HepG2 (cell line): ENCODE measurements around the gene CNTNAP1. TPM values are rescaled to one million over a fixed set of nuclear protein-coding genes. Genes with fewer than 3 reads are reported as not detected.

Experiments used
- ASH2L ChIP-seq: fragments of 300-600, 200-600 bp; sonication (generic); IDR thresholded peaks from 2 replicates; pipeline ENCODE4 v1.7.0; 2017; ENCODE audit warnings: low read depth, mild to moderate bottlenecking, moderate library complexity, mixed read lengths, low read length; ENCODE audit not compliant: insufficient read length
- GFI1 ChIP-seq: sonication (generic); formaldehyde crosslinking; IDR thresholded peaks from 2 replicates; pipeline ENCODE4 v1.5.0; 2020; ENCODE audit warnings: missing genetic modification reagents, mild to moderate bottlenecking, borderline replicate concordance
- HDAC6 ChIP-seq: fragments of 200-600 bp; sonication (generic); IDR thresholded peaks from 2 replicates; pipeline ENCODE4 v1.7.0; 2017; ENCODE audit warnings: mild to moderate bottlenecking, antibody characterized with exemption, low read length, low read depth
- SCMH1 ChIP-seq: sonication (generic); formaldehyde crosslinking; IDR thresholded peaks from 2 replicates; pipeline ENCODE4 v1.9.0; 2021; ENCODE audit warnings: missing genetic modification reagents, mild to moderate bottlenecking, borderline replicate concordance
- ZNF326 ChIP-seq: sonication (generic); formaldehyde crosslinking; IDR thresholded peaks from 2 replicates; pipeline ENCODE4 v1.4.0; 2020; ENCODE audit warnings: missing genetic modification reagents, borderline replicate concordance
- ZNF335 ChIP-seq: sonication (generic); formaldehyde crosslinking; IDR thresholded peaks from 2 replicates; pipeline ENCODE4 v1.4.0; 2020; ENCODE audit warnings: missing genetic modification reagents
- ZNF773 ChIP-seq: sonication (generic); formaldehyde crosslinking; IDR thresholded peaks from 2 replicates; pipeline ENCODE4 v1.4.0; 2020; ENCODE audit warnings: missing genetic modification reagents, borderline replicate concordance
- ZNF777 ChIP-seq: sonication (generic); formaldehyde crosslinking; IDR thresholded peaks from 2 replicates; pipeline ENCODE4 v1.4.0; 2020; ENCODE audit warnings: missing genetic modification reagents
- polyA plus RNA-seq, 8 experiments: library from polyadenylated mRNA; depleted of rRNA in 3 of 8; stranded (reverse) in 7 of 8; unstranded in 1 of 8; fragments of >200 nt; fragmentation: Illumina TruSeq in 4 of 8; extraction: Trizol in 4 of 8; gene quantifications; 2 replicates each; pipeline versions ENCODE4 v1.2.1 to v1.2.3, GENCODE V29; 2011 to 2016; ENCODE audit warnings: low read depth in 4 of 8, missing spikeins in 1 of 8, mixed read lengths in 1 of 8; ENCODE audit not compliant: insufficient read depth in 1 of 8
- total RNA-seq, 5 experiments: library from RNA; depleted of rRNA; stranded (reverse); fragments of >200 nt; fragmentation: Illumina TruSeq; extraction: Trizol; gene quantifications; 2 replicates each; pipeline ENCODE4 v1.2.3, GENCODE V29; 2016; ENCODE audit warnings: low read depth in 1 of 5
- TF ChIP-seq, protein P1 (sequence below), 2 experiments: IDR thresholded peaks; 2 replicates each; pipeline ENCODE4 v1.6.1; 2011 to 2012; ENCODE audit warnings: low read length in 2 of 2, borderline replicate concordance in 1 of 2, low read depth in 1 of 2, mild to moderate bottlenecking in 1 of 2, moderate library complexity in 1 of 2
- TF ChIP-seq, protein P2 (sequence below): sonication (generic); formaldehyde crosslinking; IDR thresholded peaks from 2 replicates; pipeline ENCODE4 v1.5.0; 2020; ENCODE audit warnings: mild to moderate bottlenecking, missing genetic modification reagents, borderline replicate concordance
- TF ChIP-seq, protein P3 (sequence below): sonication (generic); formaldehyde crosslinking; IDR thresholded peaks from 2 replicates; pipeline ENCODE4 v1.5.0; 2020; ENCODE audit warnings: mild to moderate bottlenecking, missing genetic modification reagents, borderline replicate concordance

Gene CNTNAP1
- total and polyA plus RNA-seq, 2 of the 13 experiments (the other 11 are each of a cell fraction or from before 2014, with no cell fraction given), result 4.5 to 7.7 TPM

DNA sequence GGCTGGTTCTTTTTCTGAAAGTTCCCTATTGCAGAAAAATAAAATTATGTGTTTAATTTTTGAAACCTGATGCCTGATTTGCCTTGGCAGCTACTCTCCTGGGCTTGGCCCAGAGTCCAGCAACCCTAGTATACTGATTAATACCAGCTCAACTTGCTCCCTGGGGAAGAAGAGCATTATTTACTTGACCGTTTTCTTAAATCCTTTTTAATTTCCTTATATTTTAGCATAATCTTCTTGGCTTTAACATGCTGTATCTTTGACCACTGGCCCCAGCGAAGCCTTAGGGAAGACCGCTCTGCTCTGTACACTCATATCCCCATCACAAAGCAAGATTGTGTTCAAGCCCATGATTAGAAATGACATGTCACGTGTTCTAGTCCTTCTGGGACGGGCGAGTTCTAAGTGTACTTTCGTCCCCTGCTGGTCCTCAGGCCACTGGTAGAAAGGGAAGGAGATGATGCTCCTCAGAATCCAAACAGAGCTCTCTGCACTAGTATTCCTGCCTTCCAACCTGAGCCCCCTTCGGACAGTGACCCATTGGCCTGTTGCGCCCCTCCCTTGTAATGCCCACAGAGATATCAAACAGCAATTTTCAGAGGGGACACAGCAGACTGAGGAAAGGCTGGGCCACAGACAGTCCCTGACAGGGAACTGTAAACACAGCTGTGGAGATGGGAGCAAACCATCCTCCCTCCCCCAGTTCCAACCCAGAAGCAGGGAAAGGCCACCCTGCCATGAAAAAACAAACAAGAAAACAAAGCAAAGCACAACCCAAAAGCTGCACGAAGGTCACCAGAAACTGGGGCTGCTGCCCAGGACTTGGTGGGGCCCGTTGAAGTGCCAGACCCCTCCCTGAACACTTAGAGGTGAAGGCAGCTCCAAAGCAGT, 66.8 kb downstream of the CNTNAP1 start (continued):
- TF ChIP-seq GFI1 (CRISPR knock-in tag), result no peak
- TF ChIP-seq, protein P1, sequence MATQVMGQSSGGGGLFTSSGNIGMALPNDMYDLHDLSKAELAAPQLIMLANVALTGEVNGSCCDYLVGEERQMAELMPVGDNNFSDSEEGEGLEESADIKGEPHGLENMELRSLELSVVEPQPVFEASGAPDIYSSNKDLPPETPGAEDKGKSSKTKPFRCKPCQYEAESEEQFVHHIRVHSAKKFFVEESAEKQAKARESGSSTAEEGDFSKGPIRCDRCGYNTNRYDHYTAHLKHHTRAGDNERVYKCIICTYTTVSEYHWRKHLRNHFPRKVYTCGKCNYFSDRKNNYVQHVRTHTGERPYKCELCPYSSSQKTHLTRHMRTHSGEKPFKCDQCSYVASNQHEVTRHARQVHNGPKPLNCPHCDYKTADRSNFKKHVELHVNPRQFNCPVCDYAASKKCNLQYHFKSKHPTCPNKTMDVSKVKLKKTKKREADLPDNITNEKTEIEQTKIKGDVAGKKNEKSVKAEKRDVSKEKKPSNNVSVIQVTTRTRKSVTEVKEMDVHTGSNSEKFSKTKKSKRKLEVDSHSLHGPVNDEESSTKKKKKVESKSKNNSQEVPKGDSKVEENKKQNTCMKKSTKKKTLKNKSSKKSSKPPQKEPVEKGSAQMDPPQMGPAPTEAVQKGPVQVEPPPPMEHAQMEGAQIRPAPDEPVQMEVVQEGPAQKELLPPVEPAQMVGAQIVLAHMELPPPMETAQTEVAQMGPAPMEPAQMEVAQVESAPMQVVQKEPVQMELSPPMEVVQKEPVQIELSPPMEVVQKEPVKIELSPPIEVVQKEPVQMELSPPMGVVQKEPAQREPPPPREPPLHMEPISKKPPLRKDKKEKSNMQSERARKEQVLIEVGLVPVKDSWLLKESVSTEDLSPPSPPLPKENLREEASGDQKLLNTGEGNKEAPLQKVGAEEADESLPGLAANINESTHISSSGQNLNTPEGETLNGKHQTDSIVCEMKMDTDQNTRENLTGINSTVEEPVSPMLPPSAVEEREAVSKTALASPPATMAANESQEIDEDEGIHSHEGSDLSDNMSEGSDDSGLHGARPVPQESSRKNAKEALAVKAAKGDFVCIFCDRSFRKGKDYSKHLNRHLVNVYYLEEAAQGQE (IDR thresholded peaks at IDR 0.05; ENCODE audit: borderline replicate concordance in 1 of 2, low read depth in 1 of 2, low read length in 2 of 2), result no peak
- no peak for TF ChIP-seq ZNF326 (CRISPR knock-in tag)
- TF ChIP-seq, protein P2, sequence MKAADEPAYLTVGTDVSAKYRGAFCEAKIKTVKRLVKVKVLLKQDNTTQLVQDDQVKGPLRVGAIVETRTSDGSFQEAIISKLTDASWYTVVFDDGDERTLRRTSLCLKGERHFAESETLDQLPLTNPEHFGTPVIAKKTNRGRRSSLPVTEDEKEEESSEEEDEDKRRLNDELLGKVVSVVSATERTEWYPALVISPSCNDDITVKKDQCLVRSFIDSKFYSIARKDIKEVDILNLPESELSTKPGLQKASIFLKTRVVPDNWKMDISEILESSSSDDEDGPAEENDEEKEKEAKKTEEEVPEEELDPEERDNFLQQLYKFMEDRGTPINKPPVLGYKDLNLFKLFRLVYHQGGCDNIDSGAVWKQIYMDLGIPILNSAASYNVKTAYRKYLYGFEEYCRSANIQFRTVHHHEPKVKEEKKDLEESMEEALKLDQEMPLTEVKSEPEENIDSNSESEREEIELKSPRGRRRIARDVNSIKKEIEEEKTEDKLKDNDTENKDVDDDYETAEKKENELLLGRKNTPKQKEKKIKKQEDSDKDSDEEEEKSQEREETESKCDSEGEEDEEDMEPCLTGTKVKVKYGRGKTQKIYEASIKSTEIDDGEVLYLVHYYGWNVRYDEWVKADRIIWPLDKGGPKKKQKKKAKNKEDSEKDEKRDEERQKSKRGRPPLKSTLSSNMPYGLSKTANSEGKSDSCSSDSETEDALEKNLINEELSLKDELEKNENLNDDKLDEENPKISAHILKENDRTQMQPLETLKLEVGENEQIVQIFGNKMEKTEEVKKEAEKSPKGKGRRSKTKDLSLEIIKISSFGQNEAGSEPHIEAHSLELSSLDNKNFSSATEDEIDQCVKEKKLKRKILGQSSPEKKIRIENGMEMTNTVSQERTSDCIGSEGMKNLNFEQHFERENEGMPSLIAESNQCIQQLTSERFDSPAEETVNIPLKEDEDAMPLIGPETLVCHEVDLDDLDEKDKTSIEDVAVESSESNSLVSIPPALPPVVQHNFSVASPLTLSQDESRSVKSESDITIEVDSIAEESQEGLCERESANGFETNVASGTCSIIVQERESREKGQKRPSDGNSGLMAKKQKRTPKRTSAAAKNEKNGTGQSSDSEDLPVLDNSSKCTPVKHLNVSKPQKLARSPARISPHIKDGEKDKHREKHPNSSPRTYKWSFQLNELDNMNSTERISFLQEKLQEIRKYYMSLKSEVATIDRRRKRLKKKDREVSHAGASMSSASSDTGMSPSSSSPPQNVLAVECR (CRISPR knock-in tag), result peak; percentile 49; the same call in 1 of the 2 replicates
- no peak for TF ChIP-seq ZNF773 (CRISPR knock-in tag)
- TF ChIP-seq SCMH1 (CRISPR knock-in tag), result no peak
- TF ChIP-seq ZNF777 (CRISPR knock-in tag), result no peak
- TF ChIP-seq, protein P3, sequence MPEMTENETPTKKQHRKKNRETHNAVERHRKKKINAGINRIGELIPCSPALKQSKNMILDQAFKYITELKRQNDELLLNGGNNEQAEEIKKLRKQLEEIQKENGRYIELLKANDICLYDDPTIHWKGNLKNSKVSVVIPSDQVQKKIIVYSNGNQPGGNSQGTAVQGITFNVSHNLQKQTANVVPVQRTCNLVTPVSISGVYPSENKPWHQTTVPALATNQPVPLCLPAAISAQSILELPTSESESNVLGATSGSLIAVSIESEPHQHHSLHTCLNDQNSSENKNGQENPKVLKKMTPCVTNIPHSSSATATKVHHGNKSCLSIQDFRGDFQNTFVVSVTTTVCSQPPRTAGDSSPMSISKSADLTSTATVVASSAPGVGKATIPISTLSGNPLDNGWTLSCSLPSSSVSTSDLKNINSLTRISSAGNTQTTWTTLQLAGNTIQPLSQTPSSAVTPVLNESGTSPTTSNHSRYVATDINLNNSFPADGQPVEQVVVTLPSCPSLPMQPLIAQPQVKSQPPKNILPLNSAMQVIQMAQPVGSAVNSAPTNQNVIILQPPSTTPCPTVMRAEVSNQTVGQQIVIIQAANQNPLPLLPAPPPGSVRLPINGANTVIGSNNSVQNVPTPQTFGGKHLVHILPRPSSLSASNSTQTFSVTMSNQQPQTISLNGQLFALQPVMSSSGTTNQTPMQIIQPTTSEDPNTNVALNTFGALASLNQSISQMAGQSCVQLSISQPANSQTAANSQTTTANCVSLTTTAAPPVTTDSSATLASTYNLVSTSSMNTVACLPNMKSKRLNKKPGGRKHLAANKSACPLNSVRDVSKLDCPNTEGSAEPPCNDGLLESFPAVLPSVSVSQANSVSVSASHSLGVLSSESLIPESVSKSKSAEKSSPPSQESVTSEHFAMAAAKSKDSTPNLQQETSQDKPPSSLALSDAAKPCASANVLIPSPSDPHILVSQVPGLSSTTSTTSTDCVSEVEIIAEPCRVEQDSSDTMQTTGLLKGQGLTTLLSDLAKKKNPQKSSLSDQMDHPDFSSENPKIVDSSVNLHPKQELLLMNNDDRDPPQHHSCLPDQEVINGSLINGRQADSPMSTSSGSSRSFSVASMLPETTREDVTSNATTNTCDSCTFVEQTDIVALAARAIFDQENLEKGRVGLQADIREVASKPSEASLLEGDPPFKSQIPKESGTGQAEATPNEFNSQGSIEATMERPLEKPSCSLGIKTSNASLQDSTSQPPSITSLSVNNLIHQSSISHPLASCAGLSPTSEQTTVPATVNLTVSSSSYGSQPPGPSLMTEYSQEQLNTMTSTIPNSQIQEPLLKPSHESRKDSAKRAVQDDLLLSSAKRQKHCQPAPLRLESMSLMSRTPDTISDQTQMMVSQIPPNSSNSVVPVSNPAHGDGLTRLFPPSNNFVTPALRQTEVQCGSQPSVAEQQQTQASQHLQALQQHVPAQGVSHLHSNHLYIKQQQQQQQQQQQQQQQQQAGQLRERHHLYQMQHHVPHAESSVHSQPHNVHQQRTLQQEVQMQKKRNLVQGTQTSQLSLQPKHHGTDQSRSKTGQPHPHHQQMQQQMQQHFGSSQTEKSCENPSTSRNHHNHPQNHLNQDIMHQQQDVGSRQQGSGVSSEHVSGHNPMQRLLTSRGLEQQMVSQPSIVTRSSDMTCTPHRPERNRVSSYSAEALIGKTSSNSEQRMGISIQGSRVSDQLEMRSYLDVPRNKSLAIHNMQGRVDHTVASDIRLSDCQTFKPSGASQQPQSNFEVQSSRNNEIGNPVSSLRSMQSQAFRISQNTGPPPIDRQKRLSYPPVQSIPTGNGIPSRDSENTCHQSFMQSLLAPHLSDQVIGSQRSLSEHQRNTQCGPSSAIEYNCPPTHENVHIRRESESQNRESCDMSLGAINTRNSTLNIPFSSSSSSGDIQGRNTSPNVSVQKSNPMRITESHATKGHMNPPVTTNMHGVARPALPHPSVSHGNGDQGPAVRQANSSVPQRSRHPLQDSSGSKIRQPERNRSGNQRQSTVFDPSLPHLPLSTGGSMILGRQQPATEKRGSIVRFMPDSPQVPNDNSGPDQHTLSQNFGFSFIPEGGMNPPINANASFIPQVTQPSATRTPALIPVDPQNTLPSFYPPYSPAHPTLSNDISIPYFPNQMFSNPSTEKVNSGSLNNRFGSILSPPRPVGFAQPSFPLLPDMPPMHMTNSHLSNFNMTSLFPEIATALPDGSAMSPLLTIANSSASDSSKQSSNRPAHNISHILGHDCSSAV (CRISPR knock-in tag), result no peak
- TF ChIP-seq HDAC6, result no peak
- TF ChIP-seq ASH2L, result no peak
- TF ChIP-seq ZNF335 (CRISPR knock-in tag), result no peak
